COLO668 (cell line): Measurements from ENCODE around the gene TMSB4X.
"Not testable (repeated sequence)": the region's sequence is repeated elsewhere in the genome, so short reads cannot be mapped to it uniquely, and the experiment has no call there.

Source experiments
- DNase-seq: peaks from one replicate; lab custom pipeline; 2025; ENCODE audit not compliant: unreplicated experiment; lab: John Stamatoyannopoulos, UW

The TMSB4X gene

DNA sequence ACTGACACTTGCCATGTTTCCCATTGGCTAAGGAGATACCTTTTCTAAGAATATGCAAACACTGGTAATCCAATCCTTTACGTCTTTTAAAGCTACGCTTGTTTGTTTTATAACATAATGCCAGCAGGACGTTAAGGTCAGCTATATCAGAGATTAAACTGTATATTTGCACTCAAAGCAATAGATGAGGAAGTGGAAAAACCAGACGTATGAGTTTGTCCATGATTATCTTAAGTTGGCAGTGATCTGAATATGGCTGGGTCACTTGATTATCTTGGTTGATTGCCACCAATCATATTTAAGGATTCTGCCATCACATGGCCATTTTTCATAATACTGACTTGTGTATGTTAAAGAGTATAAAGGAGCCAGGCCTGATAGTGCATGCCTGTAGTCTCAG lies 19.4 kb downstream of the TMSB4X start:
- DNase-seq, result no peak

DNA sequence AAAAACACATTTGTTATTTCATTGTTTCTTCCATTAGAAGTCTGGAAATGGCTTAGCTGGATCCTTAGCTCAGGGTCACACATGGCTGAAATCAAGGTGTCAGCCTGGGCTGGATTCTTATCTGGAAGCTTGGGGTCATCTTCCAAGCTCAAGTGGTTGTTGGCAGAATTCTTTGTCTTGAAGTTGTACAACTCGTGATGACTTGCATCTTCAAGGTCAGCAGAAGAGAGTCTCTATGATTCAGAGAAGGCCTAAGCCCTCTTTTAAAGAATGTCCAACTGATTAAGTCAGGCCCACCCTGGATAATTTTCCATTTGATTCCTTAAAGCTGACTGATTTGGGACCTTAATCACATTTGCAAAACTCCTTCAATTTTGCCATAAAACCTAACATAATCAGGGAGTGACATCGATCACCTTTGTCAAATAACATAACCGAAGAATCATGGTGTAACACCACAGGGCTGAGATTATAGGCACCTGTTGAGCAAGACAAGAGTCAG lies 22.1 kb downstream of the TMSB4X start:
- no peak for DNase-seq

DNA sequence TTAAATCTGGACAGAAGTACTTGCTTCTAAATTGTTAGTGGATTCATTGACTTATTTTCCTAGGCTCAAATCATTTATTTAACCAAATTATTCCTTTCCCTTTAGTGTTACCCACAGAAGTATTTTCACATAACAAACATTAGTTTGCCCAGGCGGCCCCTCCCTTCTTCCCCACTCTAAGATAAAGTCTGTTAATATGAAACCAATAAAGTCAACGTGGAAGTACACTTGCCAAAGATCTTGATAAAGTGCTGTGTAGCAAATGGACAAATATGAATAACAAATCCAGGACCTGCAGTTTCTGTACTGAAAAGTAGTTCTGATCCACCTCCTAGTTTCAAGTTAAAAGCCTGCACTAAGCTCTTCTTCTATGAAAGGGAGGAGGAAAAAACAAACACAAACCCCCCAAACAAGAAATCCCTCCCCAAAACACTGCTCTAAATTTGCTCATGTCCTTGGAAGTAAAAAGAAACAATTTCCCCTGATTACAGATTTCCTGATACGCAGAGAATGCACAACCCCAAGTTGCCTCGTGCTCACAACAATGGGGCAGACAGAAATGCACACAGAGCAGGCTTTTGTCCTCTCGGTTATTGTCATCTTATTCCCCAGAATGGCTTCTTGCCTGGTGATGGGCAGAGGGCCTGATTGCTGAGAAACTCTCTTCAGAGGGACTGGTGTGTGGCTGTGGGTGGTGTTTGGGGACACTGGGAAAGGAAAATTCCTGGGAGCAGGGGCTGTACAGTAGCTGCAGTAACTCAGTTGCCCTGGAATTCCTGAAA lies 23.2 kb downstream of the TMSB4X start:
- DNase-seq, result no peak

DNA sequence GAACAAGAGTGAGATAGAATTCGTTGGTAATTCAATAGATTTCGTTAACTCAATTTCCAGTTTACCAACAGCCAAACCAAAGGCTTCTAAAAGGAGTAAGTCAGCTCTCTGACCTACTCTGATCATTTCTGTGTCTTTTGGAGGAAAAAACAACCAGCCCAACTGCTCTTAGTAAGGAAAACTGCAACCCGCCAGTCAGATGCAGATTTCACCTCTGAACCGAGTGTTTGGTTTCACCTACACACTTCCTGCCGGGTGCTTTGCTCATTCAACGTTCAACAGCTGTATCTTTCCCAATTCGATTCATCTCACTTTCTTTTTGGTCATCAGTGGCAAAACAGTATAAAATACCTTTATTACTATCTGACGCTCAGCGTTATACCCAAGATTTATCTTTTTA lies 24.5 kb downstream of the TMSB4X start:
- DNase-seq, result no peak

DNA sequence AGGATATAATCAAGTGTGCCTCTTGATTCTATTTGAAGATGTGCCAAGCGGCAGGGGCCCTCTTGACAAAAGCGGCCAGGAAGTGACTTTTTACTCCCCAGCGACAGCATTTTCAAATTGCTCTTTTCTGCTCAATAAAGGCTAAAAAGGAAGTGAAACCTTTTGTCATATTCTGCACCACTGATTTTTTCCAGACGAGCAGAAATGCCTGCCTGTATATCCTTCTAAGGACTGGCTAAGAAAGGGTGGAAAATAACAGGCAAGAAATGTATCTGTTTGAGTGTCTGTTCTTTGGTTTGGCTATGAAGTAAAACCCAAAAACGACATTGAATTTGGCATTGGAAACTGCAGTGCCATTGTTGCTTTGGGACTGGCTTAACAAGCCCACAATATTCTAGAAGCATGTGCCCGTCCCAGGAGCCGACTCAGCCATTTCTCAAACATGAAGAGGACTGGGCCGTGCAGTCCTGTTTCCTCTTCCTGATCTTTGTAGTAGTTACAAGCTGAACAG lies 25.4 kb downstream of the TMSB4X start:
- DNase-seq, result no peak

- DNase-seq, result no peak
These were observed 26.2 kb downstream of the TMSB4X start for GRCh38 chrX:13001097-13001496.

DNA sequence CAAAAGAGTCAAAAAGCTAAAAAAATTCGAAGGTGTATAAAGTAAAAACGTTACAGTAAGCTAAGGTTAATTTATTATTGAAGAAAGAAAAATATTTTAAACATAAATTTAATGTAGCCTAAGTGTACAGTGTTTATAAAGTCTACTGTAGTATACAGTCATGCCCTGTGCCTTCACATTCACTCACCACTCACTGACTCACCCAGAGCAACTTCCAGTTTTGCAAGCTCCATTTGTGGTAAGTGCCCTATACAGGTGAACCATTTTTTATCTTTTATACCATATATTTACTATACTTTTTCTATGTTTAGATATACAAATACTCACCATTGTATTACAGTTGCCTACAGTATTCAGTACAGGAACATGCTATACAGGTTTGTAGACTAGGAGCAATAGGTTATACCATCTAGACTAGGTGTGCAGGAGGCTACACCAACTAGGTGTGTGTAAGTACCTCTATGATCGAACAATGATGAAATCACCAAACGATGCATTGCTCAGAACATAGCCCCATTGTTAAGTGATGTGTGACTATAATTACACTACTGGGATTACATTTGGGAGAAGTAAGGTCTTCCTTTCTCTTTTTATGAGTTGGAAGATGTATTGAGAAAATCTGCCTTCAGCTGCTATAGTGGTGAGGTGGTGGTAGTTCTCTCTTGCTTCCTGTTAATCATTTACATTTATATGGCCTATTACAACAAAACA lies 27.2 kb downstream of the TMSB4X start:
- peak; percentile 9 for DNase-seq

DNA sequence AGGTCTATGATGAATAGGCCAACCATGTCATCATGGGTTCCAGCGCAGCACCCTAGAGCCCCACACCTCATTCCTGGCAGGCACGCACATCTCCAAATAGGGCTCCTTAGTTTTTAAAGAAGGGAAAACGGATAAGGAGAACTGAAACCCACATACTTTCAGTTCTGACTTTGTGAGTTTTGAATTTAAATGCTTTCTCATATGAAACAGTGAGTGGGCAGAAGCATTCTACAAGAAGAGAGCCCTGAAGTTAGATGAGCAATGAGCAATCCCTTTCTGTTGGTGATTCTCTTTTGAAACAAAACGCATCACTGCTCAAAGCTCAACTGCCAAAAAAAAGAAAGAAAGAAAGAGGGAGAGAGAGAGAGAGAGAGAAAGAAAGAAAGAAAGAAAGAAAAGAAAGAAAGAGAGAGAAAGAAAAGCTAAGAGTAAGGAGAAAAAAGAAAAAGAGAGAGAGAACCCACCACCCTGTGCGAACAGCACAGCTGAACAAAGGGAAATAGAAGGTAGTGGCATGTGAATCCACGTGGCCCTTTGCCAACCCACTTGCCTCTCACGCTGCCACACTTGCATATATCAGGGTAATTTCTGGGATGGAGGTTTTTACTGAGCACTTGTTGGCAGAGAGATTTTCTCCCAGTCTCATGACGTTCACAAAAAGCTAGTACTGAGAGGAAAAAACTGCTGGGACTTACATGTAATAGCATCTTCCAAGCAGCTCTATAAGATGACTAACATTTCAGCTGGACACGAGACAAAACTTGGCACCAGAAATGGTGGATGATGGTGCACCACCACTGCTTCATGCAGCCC lies 31.0 kb downstream of the TMSB4X start:
- DNase-seq, result no peak

GRCh38 chrX:13007519-13008188 lies 32.7 kb downstream of the TMSB4X start:
- DNase-seq, result no peak

DNA sequence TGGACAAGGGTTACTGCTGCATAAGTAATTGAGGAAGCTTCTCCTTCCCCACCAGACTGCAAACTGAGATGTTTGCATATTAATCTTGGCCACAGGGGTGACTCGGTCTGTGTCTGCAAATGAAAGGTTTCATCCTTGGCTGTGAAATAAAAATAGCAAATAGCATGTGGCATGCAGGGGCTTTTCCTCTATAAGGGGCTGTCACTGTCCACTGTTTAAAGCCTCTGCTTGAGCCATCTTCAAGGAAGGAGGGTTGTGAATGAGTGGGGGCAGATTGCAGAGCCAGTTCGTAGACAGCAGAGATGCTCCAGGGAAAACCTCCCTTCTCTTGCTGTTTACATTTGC lies 33.3 kb downstream of the TMSB4X start:
- DNase-seq, result no peak

DNA sequence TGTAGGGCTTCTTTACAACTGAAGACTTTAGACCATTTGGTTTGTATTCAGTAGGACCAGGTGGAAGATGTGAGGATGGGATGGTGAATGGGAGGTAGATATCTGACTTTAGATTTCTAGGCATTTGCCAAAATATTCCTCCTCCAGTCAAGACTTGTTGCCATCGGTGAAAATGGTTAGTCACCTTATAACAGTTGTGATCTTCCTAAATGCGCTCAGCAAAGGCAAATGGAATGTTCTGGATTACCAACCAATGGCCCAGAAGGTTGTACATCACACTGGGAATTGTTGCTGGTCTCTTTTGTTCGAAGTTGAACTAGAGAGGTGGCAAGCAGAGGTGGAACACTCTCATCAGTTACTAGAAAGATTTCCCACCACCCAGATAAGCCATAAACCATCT lies 33.9 kb downstream of the TMSB4X start:
- no peak for DNase-seq

GRCh38 chrX:13009273-13009672 lies 34.4 kb downstream of the TMSB4X start:
- no peak for DNase-seq

DNA sequence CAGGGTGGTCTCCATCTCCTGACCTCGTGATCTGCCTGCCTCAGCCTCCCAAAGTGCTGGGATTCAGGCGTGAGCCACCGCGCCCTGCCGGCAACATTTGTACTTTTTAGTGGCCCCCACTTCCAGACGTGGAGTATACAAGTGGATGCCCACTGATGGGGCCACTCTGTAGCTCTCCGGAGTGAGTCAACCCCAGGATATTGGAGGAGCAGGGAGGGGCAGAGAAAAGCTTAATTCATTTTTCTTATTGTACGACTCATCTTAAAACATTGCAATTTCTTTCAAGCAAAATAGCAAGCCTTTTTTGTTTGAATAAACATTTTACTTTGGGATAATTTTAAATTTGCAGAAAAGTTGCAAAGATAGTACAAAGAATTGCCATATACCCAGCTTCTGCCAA lies 34.9 kb downstream of the TMSB4X start:
- no peak for DNase-seq

DNA sequence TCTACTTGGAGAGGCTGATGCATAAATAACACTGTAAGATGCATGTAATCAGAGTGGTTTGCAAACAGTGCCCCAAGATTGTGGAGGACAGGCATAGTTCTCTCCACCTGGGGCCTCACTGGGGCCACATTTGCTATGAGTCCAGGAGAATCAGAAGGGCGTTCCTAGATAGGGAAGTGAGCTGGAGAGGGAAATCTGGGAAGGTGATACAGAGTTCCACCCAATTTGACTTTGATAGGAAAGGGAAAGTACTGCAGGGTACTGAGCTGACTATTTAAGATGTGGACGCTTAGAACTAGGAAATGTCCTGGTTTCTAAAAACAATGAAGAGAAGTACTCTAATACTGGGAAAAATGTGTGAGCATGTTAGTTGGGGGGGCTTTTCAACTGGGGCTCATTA lies 35.6 kb downstream of the TMSB4X start:
- no peak for DNase-seq

- no peak for DNase-seq
These were observed 38.6 kb downstream of the TMSB4X start for GRCh38 chrX:13013363-13014110.

GRCh38 chrX:13014111-13015096 lies 39.5 kb downstream of the TMSB4X start:
- DNase-seq, result no peak

- DNase-seq, result no peak
These were observed 40.8 kb downstream of the TMSB4X start for GRCh38 chrX:13015536-13016236.

GRCh38 chrX:13016731-13017130 lies 41.8 kb downstream of the TMSB4X start:
- not testable (repeated sequence) for DNase-seq
